Neural crest cell (in vitro differentiated cells): ENCODE data around the gene EHBP1. TPM values are rescaled to one million over a fixed set of nuclear protein-coding genes. Genes with fewer than 3 reads are reported as not detected.
"Not testable (repeated sequence)": the region's sequence is repeated elsewhere in the genome, so short reads cannot be mapped to it uniquely, and the experiment has no call there.

Experiments
- DNase-seq: peaks from one replicate; pipeline ENCODE4 v3.0.0; 2021; ENCODE audit warnings: low read depth, mixed read lengths, low spot score
- H3K27ac Mint-ChIP-seq: one replicate; pipeline ENCODE4 v1.8.0; 2021; ENCODE audit warnings: mild to moderate bottlenecking, mixed read lengths; ENCODE audit not compliant: unreplicated experiment
- H3K27me3 Mint-ChIP-seq: 2 replicates; pipeline ENCODE4 v1.8.0; 2021; ENCODE audit warnings: low read depth, mild to moderate bottlenecking, mixed read lengths
- H3K36me3 Mint-ChIP-seq: 2 replicates; pipeline ENCODE4 v1.8.0; 2021; ENCODE audit warnings: low read depth, mild to moderate bottlenecking, mixed read lengths
- H3K4me1 Mint-ChIP-seq: 2 replicates; pipeline ENCODE4 v1.8.0; 2021; ENCODE audit warnings: mixed read lengths
- H3K4me3 Mint-ChIP-seq: one replicate; pipeline ENCODE4 v1.8.0; 2021; ENCODE audit warnings: mild to moderate bottlenecking, mixed read lengths
- H3K9me3 Mint-ChIP-seq: 2 replicates; pipeline ENCODE4 v1.8.0; 2021; ENCODE audit warnings: mixed read lengths
- CTCF ChIP-seq: fragments of 200-600 bp; sonication (generic); conservative IDR thresholded peaks from 2 replicates; pipeline ENCODE4 v1.5.0; 2021; ENCODE audit warnings: antibody characterized with exemption, mild to moderate bottlenecking
- total RNA-seq: library from RNA; stranded (reverse); gene quantifications from 2 replicates; pipeline ENCODE4 v1.2.1, GENCODE V29; 2021

EHBP1 gene
- total RNA-seq, 1 donor from 2014 or later = 42.3 TPM

DNA sequence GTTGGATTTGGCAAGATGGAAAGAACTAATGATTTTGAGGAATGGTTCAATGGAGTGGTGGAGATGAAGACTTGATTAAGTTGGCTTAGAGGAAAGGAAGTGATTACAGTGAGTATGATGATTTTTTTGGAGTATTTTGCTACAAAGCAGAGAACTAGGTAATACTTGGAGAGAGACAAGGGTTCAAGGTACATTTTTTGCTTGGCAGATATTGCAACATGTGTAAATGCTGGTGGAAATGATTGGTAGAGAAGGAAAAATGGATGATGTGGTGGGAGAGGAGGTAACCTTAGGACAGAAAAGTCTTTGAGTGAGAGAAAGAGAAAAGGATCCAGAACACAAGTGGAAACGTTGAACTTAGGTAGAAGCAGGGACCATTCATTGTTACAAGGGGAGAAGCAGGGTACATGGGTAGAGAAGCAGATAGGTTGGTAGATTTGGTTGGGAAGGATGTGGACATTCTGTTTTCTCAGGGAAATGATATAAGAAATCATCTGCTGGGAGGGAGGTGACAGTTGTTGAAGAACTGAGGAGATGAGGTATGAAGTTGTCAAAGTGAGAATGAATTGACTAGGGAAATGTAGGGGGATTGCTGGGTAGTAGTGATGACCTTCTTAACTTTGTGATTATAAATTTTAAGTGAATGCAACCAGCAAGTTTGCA is 6.5 kb downstream of the EHBP1 start:
- no peak overlapping the region for H3K4me3 Mint-ChIP-seq
- TF ChIP-seq CTCF = no peak
- H3K27me3 Mint-ChIP-seq = no peaks in the 10 kb centered on the region
- no peaks in the 10 kb centered on the region for H3K9me3 Mint-ChIP-seq
- no peak overlapping the region for H3K27ac Mint-ChIP-seq
- peaks cover 21% of the 10 kb centered on the region for H3K36me3 Mint-ChIP-seq
- H3K4me1 Mint-ChIP-seq = peaks cover 16% of the 10 kb centered on the region
- DNase-seq = no peak

DNA sequence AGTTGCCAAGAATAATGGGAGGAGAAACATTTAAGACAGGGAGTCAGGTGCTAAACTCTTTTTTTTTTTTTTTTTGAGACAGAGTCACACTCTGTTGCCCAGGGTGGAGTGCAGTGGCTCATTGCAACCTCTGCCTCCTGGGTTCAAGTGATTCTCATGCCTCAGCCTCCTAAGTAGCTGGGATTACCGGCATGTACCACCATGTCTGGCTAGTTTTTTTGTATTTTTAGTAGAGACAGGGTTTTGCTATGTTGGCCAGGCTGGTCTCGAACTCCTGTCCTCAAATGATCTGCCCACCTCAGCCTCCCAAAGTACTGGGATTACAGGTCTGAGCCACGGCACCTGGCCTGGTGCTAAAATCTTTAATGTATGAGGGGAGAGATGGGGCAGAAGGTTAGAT is 7.7 kb downstream of the EHBP1 start:
- not testable (repeated sequence) for H3K4me3 Mint-ChIP-seq, H3K9me3 Mint-ChIP-seq, H3K4me1 Mint-ChIP-seq, H3K27me3 Mint-ChIP-seq, DNase-seq, H3K27ac Mint-ChIP-seq
- peaks cover 21% of the 10 kb centered on the region for H3K36me3 Mint-ChIP-seq

DNA sequence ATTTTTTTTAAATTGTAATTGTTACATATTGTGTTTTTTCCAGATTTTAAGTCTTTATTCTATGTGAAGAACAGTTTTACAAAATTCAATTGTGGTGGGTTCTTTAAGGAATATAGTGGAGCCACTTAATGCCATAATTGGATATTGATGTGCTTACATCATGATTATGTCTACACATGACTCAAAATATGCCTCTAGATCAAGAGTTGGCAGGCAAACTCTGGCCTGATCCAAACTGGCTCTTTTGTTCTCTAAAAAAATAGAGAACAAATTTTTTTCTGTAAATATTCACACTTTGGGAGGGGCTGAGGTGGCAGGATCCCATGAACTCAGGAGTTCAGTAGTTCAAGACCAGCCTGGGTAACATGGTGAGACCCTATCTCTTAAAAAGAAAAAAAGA is 8.3 kb downstream of the EHBP1 start:
- H3K27me3 Mint-ChIP-seq = no peaks in the 10 kb centered on the region
- no peak for DNase-seq
- H3K4me1 Mint-ChIP-seq = peaks cover 3% of the 10 kb centered on the region
- no peaks in the 10 kb centered on the region for H3K9me3 Mint-ChIP-seq
- H3K27ac Mint-ChIP-seq = no peak overlapping the region
- no peak overlapping the region for H3K4me3 Mint-ChIP-seq
- H3K36me3 Mint-ChIP-seq = peaks cover 15% of the 10 kb centered on the region
- no peak for TF ChIP-seq CTCF

DNA sequence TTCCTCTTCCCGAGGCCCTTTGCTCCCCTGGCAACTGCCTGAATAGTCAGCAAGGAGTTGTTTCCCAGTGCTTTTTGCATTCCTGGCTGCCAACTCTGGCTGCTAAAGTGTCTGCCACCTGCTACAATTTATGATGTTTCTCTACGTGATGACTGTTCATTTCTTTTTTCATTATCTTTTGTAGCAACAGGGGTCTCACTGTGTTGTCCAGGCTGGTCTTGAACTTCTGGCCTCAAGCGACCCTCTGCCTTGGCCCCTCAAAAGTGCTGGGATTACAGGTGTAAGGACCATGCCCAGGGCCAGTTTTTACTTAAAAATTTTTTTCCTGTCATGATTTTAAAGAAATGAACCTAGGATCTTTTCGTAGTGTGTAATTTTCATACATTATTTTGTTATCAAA is 11.3 kb downstream of the EHBP1 start:
- no peak for DNase-seq
- TF ChIP-seq CTCF = no peak
- Mint-ChIP-seq H3K4me1 (no peaks in the 10 kb centered on the region), H3K9me3 (no peaks in the 10 kb centered on the region), H3K27me3 (no peaks in the 10 kb centered on the region), H3K27ac (no peak overlapping the region), H3K4me3 (no peak overlapping the region), H3K36me3 (peaks cover 14% of the 10 kb centered on the region)

GRCh38 chr2:62717503-62718081 is 12.1 kb downstream of the EHBP1 start:
- no peak for DNase-seq
- TF ChIP-seq CTCF = no peak
- Mint-ChIP-seq H3K27me3 (no peaks in the 10 kb centered on the region), H3K9me3 (peaks cover 2% of the 10 kb centered on the region), H3K36me3 (peaks cover 15% of the 10 kb centered on the region), H3K4me3 (no peak overlapping the region), H3K4me1 (no peaks in the 10 kb centered on the region), H3K27ac (no peak overlapping the region)

GRCh38 chr2:62718225-62718822 is 12.8 kb downstream of the EHBP1 start:
- Mint-ChIP-seq H3K4me3 (no peak overlapping the region), H3K27me3 (no peaks in the 10 kb centered on the region), H3K36me3 (peaks cover 22% of the 10 kb centered on the region), H3K27ac (no peak overlapping the region), H3K9me3 (peaks cover 4% of the 10 kb centered on the region), H3K4me1 (peaks cover under 1% of the 10 kb centered on the region)
- DNase-seq = no peak
- TF ChIP-seq CTCF = no peak
